ENCODE measurements around the gene HAPLN1. TPM values are rescaled to one million over a fixed set of nuclear protein-coding genes. Genes with fewer than 3 reads are reported as not detected.
A peak's percentile ranks its signal among the peaks of the same experiment; 100 is the strongest.

The HAPLN1 gene
- total and polyA plus RNA-seq, 10 of the 15 experiments (the other 5 are each of a cell fraction or from before 2014, with no cell fraction given) = 0.05 to 0.21 (median 0.17) TPM; not detected in 2

DNA sequence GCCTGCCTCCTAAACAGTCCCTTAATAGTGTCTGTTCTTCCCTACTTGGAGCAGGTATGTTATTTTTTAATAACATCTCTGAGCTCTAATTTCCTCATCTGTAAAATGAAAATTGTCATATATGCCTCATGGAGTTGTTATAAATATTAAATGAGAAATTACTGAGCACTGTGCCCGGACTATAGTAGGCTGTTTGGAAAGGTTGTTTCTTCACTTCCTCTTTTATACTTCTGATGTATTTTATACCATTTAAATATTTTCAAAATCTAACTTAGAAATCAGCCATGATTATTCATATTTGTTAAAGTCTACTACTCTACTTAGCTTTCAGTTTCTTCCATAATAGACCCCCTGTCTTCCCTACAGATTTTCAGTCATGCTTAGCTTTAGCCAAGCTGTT is 30.5 kb upstream of the HAPLN1 start:
- H3K36me3 ChIP-seq (ENCODE audit: control insufficient read depth in 2 of 2, insufficient read depth in 2 of 2, low read length in 1 of 2) = no peaks in the 10 kb centered on the region
- RAD21 ChIA-PET (ENCODE audit: unreplicated experiment) = no interaction called here
- FAIRE-seq (no peak), DNase-seq (ENCODE audit: low read depth, low spot score) (no peak), ATAC-seq (no peak)
- CTCF ChIA-PET = no interaction called here
- no peaks in the 10 kb centered on the region for H3K4me1 ChIP-seq (ENCODE audit: control insufficient read depth, insufficient read depth, low read length)
- no peak for TF ChIP-seq DPF2 (IDR thresholded peaks at IDR 0.05)
- peak; percentile 35; the same call in 1 of the 2 replicates for TF ChIP-seq SPI1 (IDR thresholded peaks at IDR 0.05; ENCODE audit: borderline replicate concordance, insufficient read depth, low read depth, low read length)
- TF ChIP-seq ZZZ3 (IDR thresholded peaks at IDR 0.05; ENCODE audit: control insufficient read depth, insufficient read length, low read depth) = no peak
- TF ChIP-seq CREB1 (IDR thresholded peaks at IDR 0.05; ENCODE audit: low read depth) = no peak
- no peak overlapping the region for H3K9ac ChIP-seq (ENCODE audit: control insufficient read depth, insufficient read depth, low read length)
- 0% methylated on average over 1 of the region's 1 CpG for WGBS (ENCODE audit: insufficient coverage, insufficient replicate concordance, low lambda C conversion rate, missing lambda C conversion rate)
- no peaks in the 10 kb centered on the region for H3K79me2 ChIP-seq (ENCODE audit: control insufficient read depth, insufficient read depth, low read length)
- no peak overlapping the region for H3K27ac ChIP-seq (ENCODE audit: control insufficient read depth, insufficient read depth)
- H4K20me1 ChIP-seq (ENCODE audit: control insufficient read depth, insufficient read depth) = no peaks in the 10 kb centered on the region
- H3K4me3 ChIP-seq = no peak overlapping the region
- no TSS peak for BruUV-seq (replicated peaks)
- in situ Hi-C loops (cut with MboI) (no loop called here), intact Hi-C loops (cut with micrococcal nuclease; ENCODE audit: unreplicated experiment) (no loop called here)
- H3K27me3 ChIP-seq (replicated peaks in 1 of 2; ENCODE audit: control insufficient read depth in 2 of 2, insufficient read depth in 2 of 2, low read length in 1 of 2) = no peaks in the 10 kb centered on the region
- no peaks in the 10 kb centered on the region for H3K9me3 ChIP-seq (replicated peaks; ENCODE audit: control insufficient read depth, insufficient read depth, low read length)
- SMC1A ChIA-PET (ENCODE audit: uncharacterized antibody, unreplicated experiment) = interaction anchor here (1.2 kb wide), 1 partner anchor 11 kb away, joined by 5 read pairs; no protein-coding TSS in a partner anchor
- no peak overlapping the region for H2AFZ ChIP-seq (ENCODE audit: control insufficient read depth, low read depth, low read length)
- H3K4me2 ChIP-seq (ENCODE audit: control insufficient read depth, insufficient read depth) = no peak overlapping the region
- POLR2A ChIA-PET = interaction anchor here (0.6 kb wide), 1 partner anchor 390 kb away, joined by 3 read pairs; no protein-coding TSS in a partner anchor

DNA sequence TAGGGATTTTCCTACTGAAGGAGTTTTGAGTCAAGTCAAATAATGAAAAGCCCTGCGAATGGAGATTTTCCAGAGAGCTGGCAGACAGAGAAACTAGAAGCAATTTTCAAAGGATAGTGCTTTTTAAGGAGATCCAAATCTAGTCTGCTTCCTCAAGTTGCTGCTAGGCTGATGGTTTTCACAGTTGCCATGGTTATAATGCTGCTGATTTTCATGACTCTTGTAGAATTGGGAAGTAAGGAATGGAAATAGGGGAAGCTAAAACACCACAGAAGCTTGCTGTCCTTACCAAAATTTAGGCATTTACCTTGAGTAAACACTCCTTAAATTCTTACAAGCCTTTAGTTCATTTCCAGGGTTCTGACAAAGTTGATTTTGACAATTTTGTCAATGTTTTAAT is 30.1 kb upstream of the HAPLN1 start:
- H3K4me3 ChIP-seq = no peak overlapping the region
- intact Hi-C loops (cut with micrococcal nuclease; ENCODE audit: unreplicated experiment) (no loop called here), in situ Hi-C loops (cut with MboI) (no loop called here)
- CTCF ChIA-PET = no interaction called here
- no peak for FAIRE-seq
- BruUV-seq (replicated peaks) = no TSS peak
- RAD21 ChIA-PET (ENCODE audit: unreplicated experiment) = no interaction called here
- ATAC-seq = no peak
- no peaks in the 10 kb centered on the region for H3K27me3 ChIP-seq (replicated peaks in 1 of 2; ENCODE audit: control insufficient read depth in 2 of 2, insufficient read depth in 2 of 2, low read length in 1 of 2)
- no peak overlapping the region for H3K27ac ChIP-seq (ENCODE audit: control insufficient read depth, insufficient read depth)
- DNase-seq (ENCODE audit: low read depth, low spot score) = no peak
- no peak overlapping the region for H3K4me2 ChIP-seq (ENCODE audit: control insufficient read depth, insufficient read depth)
- H3K9me3 ChIP-seq (replicated peaks; ENCODE audit: control insufficient read depth, insufficient read depth, low read length) = no peaks in the 10 kb centered on the region
- WGBS (ENCODE audit: insufficient coverage, insufficient replicate concordance, low lambda C conversion rate, missing lambda C conversion rate) = 0% methylated on average over 1 of the region's 1 CpG
- SMC1A ChIA-PET (ENCODE audit: uncharacterized antibody, unreplicated experiment) = interaction anchor here (0.6 to 1.2 kb wide), 2 partner anchors 11 to 283 kb away, joined by 3 to 5 read pairs; no protein-coding TSS in a partner anchor
- no peaks in the 10 kb centered on the region for H3K4me1 ChIP-seq (ENCODE audit: control insufficient read depth, insufficient read depth, low read length)
- no peaks in the 10 kb centered on the region for H3K79me2 ChIP-seq (ENCODE audit: control insufficient read depth, insufficient read depth, low read length)
- POLR2A ChIA-PET = no interaction called here
- no peak overlapping the region for H3K9ac ChIP-seq (ENCODE audit: control insufficient read depth, insufficient read depth, low read length)
- no peak overlapping the region for H2AFZ ChIP-seq (ENCODE audit: control insufficient read depth, low read depth, low read length)
- H3K36me3 ChIP-seq (ENCODE audit: control insufficient read depth in 2 of 2, insufficient read depth in 2 of 2, low read length in 1 of 2) = no peaks in the 10 kb centered on the region
- H4K20me1 ChIP-seq (ENCODE audit: control insufficient read depth, insufficient read depth) = no peaks in the 10 kb centered on the region
- TF ChIP-seq, protein P1, sequence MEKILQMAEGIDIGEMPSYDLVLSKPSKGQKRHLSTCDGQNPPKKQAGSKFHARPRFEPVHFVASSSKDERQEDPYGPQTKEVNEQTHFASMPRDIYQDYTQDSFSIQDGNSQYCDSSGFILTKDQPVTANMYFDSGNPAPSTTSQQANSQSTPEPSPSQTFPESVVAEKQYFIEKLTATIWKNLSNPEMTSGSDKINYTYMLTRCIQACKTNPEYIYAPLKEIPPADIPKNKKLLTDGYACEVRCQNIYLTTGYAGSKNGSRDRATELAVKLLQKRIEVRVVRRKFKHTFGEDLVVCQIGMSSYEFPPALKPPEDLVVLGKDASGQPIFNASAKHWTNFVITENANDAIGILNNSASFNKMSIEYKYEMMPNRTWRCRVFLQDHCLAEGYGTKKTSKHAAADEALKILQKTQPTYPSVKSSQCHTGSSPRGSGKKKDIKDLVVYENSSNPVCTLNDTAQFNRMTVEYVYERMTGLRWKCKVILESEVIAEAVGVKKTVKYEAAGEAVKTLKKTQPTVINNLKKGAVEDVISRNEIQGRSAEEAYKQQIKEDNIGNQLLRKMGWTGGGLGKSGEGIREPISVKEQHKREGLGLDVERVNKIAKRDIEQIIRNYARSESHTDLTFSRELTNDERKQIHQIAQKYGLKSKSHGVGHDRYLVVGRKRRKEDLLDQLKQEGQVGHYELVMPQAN (conservative IDR thresholded peaks at IDR 0.05) = no peak
- no peak for TF ChIP-seq CBX5 (IDR thresholded peaks at IDR 0.05; ENCODE audit: low read depth)
- TF ChIP-seq SIN3A (IDR thresholded peaks at IDR 0.05; ENCODE audit: low read depth, low read length) = no peak
- TF ChIP-seq MYB (IDR thresholded peaks at IDR 0.05; ENCODE audit: borderline replicate concordance, low read depth, low read length) = no peak
- no peak for TF ChIP-seq IRF4 (IDR thresholded peaks at IDR 0.05; ENCODE audit: low read depth, low read length)
- no peak for TF ChIP-seq RCOR1 (conservative IDR thresholded peaks at IDR 0.05; ENCODE audit: low read depth, low read length)
- no peak for TF ChIP-seq CEBPB (IDR thresholded peaks at IDR 0.05; ENCODE audit: borderline replicate concordance in 1 of 2, low read depth in 2 of 2, low read length in 2 of 2)
- TF ChIP-seq KDM1A (IDR thresholded peaks at IDR 0.05; ENCODE audit: borderline replicate concordance) = no peak
- no peak for TF ChIP-seq ZNF217 (IDR thresholded peaks at IDR 0.05)
- no peak for TF ChIP-seq BACH1 (IDR thresholded peaks at IDR 0.05; ENCODE audit: borderline replicate concordance)
- no peak for TF ChIP-seq TARDBP (IDR thresholded peaks at IDR 0.05; ENCODE audit: borderline replicate concordance)
- TF ChIP-seq BCL11A (IDR thresholded peaks at IDR 0.05; ENCODE audit: low read depth, low read length) = no peak
- TF ChIP-seq FOS (IDR thresholded peaks at IDR 0.05; ENCODE audit: borderline replicate concordance, extremely low read depth, insufficient read length) = no peak

Data from GM12878 (cell line).